Mucosa of rectum (tissue), 2 donors: Measurements from ENCODE around the gene NAXD.
"Not testable (repeated sequence)": the region's sequence is repeated elsewhere in the genome, so short reads cannot be mapped to it uniquely, and the experiment has no call there.

Source experiments
- H3K27ac ChIP-seq, 2 donors: one replicate each; pipeline ENCODE4 v1.7.0; 2013; ENCODE audit warnings: inconsistent platforms in 2 of 2, low read depth in 2 of 2, low read length in 2 of 2
- H3K27me3 ChIP-seq, 2 donors: one replicate each; pipeline ENCODE4 v1.7.0; 2013; ENCODE audit warnings: low read length in 2 of 2; ENCODE audit not compliant: control insufficient read depth in 2 of 2, insufficient read depth in 2 of 2
- H3K36me3 ChIP-seq, 2 donors: one replicate each; pipeline ENCODE4 v1.7.0; 2013; ENCODE audit warnings: low read length in 2 of 2; ENCODE audit not compliant: control insufficient read depth in 2 of 2, insufficient read depth in 2 of 2
- H3K4me1 ChIP-seq, 2 donors: one replicate each; pipeline ENCODE4 v1.7.0; 2013; ENCODE audit warnings: low read length in 2 of 2, mild to moderate bottlenecking in 1 of 2; ENCODE audit not compliant: control insufficient read depth in 2 of 2, insufficient read depth in 2 of 2
- H3K4me3 ChIP-seq, 2 donors: one replicate each; pipeline ENCODE4 v1.7.0; 2013; ENCODE audit warnings: low read length in 2 of 2
- H3K9ac ChIP-seq, 2 donors: one replicate each; pipeline ENCODE4 v1.7.0; 2013; ENCODE audit warnings: low read length in 2 of 2, low read depth in 1 of 2, mild to moderate bottlenecking in 1 of 2
- H3K9me3 ChIP-seq, 2 donors: one replicate each; pipeline ENCODE4 v1.7.0; 2013; ENCODE audit warnings: low read length in 2 of 2; ENCODE audit not compliant: control insufficient read depth in 2 of 2
- donor health status: healthy.
- donor health status: Normal muscosa, but diverticular disease.

NAXD gene

DNA sequence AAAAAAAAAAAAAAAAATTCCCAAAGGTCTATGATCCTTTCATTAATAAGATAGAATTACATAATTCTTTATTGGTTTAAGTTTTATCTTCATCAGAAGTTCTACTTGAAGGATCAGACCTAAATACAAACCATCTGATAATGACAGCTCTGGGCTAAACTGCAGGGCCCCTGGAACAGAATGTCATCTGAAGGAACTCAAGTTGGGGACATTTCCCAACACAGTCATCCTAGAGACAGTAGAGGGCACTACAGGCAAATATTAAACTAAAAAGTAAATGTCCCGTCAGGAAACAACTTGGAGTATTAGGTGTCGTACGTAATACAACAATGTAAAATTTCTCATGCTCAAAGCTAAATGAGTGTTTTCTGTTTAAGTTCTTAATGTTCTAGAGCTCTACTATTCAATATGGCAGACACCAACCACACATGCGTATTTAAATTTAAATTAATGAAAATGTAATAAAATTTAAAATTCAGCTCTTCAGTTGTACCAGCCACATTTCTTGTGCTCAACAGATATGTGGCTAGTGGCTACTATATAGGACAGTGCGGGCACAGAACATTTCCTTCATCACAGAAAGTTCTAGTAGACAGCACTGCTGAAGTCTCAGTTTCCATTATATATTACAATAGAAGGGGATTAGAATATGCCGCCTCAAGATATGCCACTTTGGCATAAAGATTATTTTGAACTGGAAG is 21.8 kb upstream of the NAXD start:
- Histone ChIP-seq H3K9me3 (no peaks in the 10 kb centered on the region), H3K4me1 (no peaks in the 10 kb centered on the region), H3K27me3 (no peaks in the 10 kb centered on the region), H3K36me3 (no peaks in the 10 kb centered on the region), H3K9ac (no peak overlapping the region), H3K4me3 (no peak overlapping the region), H3K27ac (no peak overlapping the region)

DNA sequence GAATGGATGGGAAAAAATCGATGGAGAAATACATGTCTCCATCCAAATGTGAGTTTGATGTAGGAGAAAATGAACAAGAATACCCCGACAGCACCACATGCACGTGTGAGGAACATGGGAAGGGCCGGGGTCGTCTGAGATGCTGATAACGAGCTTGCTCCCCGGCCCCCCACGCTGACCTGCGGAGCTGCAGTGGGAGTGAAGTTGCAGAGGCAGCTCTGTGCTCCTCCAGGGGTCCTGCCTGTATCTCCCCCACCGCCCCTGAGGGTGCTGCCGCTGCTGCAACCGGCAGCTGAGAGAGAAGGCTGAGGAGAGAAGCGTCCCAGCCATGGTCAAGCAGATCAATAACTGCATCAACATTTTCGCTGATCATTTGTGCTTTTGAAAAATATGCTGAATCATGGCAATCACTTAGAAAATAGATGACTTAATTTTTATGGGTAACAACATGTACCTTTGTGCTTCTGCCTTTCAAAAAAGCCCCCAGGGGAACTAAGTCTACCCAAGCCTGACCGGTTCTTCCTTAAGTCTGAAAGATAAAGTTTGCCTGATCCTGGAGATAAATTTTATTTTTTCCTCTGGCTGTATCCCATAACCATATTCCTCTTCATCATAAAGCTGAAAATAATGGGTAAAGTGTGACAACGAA is 18.2 kb upstream of the NAXD start:
- no peak overlapping the region for H3K9ac ChIP-seq
- H3K36me3 ChIP-seq = no peaks in the 10 kb centered on the region
- H3K27ac ChIP-seq = no peak overlapping the region
- no peak overlapping the region for H3K4me3 ChIP-seq
- H3K9me3 ChIP-seq = no peaks in the 10 kb centered on the region
- no peaks in the 10 kb centered on the region for H3K4me1 ChIP-seq
- no peaks in the 10 kb centered on the region for H3K27me3 ChIP-seq

DNA sequence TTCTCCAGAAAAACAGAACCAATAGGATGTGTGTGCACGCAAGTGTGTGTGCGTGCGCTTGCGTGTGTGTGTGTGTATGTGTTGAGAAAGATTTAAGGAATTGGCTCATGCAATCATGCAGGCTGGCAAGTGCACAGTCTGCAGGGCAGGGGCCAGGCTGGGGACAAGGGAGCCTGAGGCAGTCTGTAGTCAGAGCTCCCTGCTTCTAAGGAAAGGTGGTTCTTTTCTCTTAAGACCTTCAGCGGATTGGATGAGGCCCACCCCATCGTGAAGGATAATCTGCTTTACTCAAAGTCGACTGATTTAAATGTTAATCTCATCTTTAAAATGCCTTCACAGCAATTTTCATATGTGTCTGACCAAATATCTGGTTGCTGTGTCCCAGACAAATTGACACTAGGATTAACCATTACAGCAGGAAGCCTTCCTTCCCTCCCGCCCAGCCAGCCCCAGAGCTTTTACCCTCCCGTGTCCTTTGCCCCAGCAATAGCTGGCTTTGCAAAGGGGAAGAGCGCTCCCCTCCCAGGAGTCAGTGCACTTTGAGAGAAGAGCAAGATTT is 15.0 kb upstream of the NAXD start:
- Histone ChIP-seq H3K9ac (no peak overlapping the region), H3K36me3 (no peaks in the 10 kb centered on the region), H3K4me1 (no peaks in the 10 kb centered on the region), H3K27ac (no peak overlapping the region), H3K27me3 (no peaks in the 10 kb centered on the region), H3K9me3 (no peaks in the 10 kb centered on the region), H3K4me3 (no peak overlapping the region)

DNA sequence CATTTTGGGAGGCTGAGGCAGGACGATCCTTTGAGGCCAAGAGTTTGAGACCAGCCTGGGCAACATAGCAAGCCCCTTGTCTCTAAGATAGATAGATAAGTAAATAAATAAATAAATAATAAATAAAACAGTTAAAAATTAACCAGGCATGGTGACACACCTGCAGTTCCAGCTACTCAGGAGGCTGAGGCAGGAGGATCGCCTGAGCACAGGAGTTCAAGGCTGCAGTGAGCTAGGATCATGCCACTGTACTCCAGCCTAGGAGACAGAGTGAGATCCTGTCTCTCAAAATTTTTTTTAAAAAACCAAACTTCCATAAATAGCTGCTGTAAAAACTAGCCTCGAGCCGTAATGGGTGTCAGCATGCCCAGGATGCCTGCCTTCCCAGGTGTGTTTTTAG is 14.4 kb upstream of the NAXD start:
- Histone ChIP-seq H3K27ac (no peak overlapping the region), H3K9ac (no peak overlapping the region), H3K36me3 (no peaks in the 10 kb centered on the region), H3K9me3 (no peaks in the 10 kb centered on the region), H3K4me3 (no peak overlapping the region), H3K4me1 (no peaks in the 10 kb centered on the region), H3K27me3 (no peaks in the 10 kb centered on the region)

DNA sequence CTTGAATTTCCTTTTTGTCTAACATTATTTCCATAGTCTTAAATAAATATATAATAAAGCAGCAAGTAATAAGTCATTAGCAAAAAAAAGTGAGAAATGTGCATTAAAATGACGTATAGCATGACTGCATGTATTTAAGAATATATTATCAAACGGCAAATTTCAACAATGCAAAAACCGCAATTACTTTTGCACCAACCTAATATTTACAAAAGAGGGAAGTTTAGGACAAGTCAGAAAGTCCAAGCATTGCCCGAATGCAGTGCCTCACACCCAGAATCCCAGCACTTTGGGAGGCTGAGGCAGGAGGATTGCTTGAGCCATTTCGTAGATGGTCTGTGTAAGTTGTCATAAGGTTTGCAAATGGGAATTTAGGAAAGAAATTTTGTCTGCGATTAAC is 10.2 kb upstream of the NAXD start:
- H3K9ac ChIP-seq = no peak overlapping the region
- H3K27ac ChIP-seq = no peak overlapping the region
- no peaks in the 10 kb centered on the region for H3K4me1 ChIP-seq
- no peak overlapping the region for H3K4me3 ChIP-seq
- H3K36me3 ChIP-seq = no peaks in the 10 kb centered on the region
- H3K27me3 ChIP-seq = no peaks in the 10 kb centered on the region
- H3K9me3 ChIP-seq = no peaks in the 10 kb centered on the region

DNA sequence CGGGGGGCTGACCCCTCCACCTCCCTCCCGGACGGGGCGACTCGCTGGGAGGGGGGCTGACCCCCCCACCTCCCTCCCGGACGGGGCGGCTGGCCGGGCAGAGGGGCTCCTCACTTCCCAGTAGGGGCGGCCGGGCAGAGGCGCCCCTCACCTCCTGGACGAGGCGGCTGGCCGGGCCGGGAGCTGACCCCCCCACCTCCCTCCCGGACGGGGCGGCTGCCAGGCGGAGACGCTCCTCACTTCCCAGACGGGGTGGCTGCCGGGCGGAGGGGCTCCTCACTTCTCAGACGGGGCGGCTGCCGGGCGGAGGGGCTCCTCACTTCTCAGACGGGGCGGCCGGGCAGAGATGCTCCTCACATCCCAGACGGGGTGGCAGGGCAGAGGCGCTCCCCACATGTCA is 9.1 kb upstream of the NAXD start:
- not testable (repeated sequence) for H3K27me3 ChIP-seq, H3K4me3 ChIP-seq, H3K4me1 ChIP-seq, H3K27ac ChIP-seq, H3K9me3 ChIP-seq, H3K36me3 ChIP-seq, H3K9ac ChIP-seq

DNA sequence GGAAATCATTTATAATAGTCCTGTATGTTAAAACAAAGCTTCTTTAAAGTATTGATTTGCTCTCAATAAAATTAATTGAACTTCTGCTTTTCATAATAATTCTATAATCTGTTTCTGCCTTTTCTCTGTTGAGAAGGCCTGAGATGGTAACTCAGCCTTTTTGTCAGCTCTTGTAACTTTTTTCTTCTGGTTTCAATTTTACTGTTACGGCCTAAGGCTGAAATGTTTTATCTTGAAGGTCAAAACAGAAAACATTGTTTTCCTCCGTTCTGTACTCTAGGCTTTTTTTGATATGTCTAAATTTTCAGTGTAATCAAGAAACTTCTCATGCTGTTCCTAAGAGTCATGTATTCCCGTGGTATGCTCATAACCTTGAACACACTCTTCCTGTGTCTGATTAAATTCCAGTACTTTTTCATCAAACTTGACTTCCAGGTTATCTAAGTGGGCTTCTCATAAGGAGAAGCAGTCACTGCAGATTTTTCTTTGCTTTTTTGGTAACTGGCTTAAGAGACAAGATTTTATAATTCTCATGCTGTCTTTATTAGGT is 7.6 kb upstream of the NAXD start:
- no peaks in the 10 kb centered on the region for H3K9me3 ChIP-seq
- H3K27ac ChIP-seq = no peak overlapping the region
- no peaks in the 10 kb centered on the region for H3K27me3 ChIP-seq
- H3K4me1 ChIP-seq = no peaks in the 10 kb centered on the region
- H3K9ac ChIP-seq = no peak overlapping the region
- no peak overlapping the region for H3K4me3 ChIP-seq
- no peaks in the 10 kb centered on the region for H3K36me3 ChIP-seq

DNA sequence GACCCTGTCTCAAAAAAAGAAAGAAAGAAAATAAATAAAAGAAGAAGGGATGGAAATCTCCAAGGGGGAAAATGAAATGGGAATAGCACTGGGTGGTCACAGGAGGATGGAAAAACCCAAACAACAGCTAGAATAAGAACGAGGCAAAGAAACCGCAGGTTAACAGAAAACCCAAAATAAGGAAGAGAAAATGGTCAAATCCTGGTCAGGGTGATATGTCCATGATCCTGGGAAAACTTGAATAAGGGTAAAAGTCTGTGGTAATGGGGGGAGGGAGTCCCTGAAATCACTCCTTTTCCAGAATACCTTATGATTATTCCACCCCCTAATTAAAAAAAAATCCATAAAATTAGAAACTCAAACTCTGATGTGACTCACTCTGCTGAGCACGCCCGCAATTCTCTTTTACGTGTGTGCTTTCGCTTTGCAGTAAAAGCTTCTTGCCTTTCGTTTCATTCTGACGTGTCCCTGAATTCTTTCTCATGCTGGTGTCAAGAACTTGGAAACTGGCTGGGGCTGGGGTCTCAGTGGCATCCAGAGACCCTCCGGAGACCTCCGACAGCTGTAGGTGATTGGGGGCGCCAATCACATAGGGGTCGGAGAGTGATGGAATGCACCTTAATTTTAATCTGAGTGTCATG is 4.3 kb upstream of the NAXD start:
- H3K36me3 ChIP-seq = no peaks in the 10 kb centered on the region
- H3K9ac ChIP-seq = no peak overlapping the region
- no peaks in the 10 kb centered on the region for H3K27me3 ChIP-seq
- no peak overlapping the region for H3K27ac ChIP-seq
- peak overlapping the region in 1 of 2 donors; percentile 41 for H3K4me3 ChIP-seq
- H3K4me1 ChIP-seq = peaks cover 4 to 5% of the 10 kb centered on the region in 2 donors
- no peaks in the 10 kb centered on the region for H3K9me3 ChIP-seq

DNA sequence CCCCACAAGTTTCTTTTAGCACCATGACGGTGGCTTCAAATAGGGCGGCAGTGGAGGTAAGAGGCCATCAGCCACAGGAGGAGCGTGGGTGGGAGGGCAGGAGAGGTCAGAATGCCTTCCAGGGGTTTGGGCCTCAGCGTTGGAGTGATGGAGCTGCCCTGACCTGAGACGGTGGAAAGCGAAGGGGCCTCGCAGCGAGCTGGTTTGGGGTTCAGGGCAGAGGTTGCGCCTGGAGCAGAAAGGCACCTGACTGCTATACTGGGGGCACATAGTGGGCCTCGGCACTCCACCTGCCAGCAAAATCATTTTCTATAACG is 382 bp upstream of the NAXD start:
- peak overlapping the region; percentile 79 to 92 for H3K4me3 ChIP-seq
- H3K4me1 ChIP-seq = peaks cover 22 to 24% of the 10 kb centered on the region in 2 donors

More for the DNA sequence above, 382 bp upstream of the NAXD start:
- Histone ChIP-seq H3K9me3 (no peaks in the 10 kb centered on the region), H3K36me3 (no peaks in the 10 kb centered on the region), H3K9ac (peak overlapping the region in 1 of 2 donors; percentile 51), H3K27me3 (no peaks in the 10 kb centered on the region), H3K27ac (peak overlapping the region; percentile 93 to 95)
